ENCODE measurements around the gene CDK6. TPM values are rescaled to one million over a fixed set of nuclear protein-coding genes. Genes with fewer than 3 reads are reported as not detected.

Gene CDK6
- total RNA-seq, 4 donors from 2014 or later = 43.6 to 85.1 (median 63.3) TPM

DNA sequence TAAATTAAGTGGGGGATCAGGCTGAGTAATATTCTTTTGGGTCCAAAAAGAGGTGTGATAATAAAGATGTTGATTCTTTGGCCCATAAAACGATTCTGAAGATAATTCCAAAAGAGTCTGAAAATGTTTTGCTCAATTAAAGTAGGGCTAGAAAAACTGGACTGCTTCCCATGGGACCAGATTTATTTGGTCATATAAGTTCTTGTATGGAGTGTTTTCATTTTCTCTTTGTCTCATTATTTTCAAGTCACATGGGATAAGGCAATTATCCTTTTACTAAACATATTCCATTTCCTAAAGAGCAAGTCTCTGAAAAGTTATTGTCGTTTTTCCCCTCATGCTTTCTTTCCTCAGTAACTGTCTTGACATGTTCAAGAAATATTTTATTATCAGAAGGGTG, 41.5 kb downstream of the CDK6 start:
- H3K4me3 ChIP-seq (ENCODE audit: low read depth, poor library complexity, severe bottlenecking) = no peak overlapping the region
- WGBS, 2 donors = 23% methylated on average over 2 of the region's 2 CpGs
- intact Hi-C loops (cut with DNase I; ENCODE audit: low total_unique reads) = no loop called here
- DNase-seq (ENCODE audit: low spot score in 2 of 2) = no peak
- TF ChIP-seq POLR2A (IDR thresholded peaks at IDR 0.05) = no peak

DNA sequence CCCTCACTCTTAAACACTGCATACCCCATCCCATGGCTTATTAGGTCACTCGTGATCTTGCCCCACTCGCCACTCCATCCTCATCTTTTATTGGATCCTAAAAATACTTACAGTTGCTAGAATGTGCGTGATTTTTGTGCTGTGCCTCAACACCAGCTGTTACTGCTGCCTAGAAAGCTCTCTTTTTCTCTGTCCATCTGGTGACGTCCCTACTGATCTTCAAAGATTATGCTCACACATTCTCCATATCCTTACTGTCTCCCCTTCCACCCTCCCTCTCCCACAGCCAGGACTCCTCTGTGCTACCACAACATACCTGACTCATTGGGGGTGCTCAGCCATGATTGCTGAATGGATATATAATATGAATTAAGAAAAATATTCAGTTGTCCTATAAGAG, 42.0 kb downstream of the CDK6 start:
- intact Hi-C loops (cut with DNase I; ENCODE audit: low total_unique reads) = no loop called here
- whole genome bisulfite sequencing, 2 donors = 84 to 87% methylated on average over 4 of the region's 4 CpGs
- TF ChIP-seq POLR2A (IDR thresholded peaks at IDR 0.05) = no peak
- TF ChIP-seq, protein P1, sequence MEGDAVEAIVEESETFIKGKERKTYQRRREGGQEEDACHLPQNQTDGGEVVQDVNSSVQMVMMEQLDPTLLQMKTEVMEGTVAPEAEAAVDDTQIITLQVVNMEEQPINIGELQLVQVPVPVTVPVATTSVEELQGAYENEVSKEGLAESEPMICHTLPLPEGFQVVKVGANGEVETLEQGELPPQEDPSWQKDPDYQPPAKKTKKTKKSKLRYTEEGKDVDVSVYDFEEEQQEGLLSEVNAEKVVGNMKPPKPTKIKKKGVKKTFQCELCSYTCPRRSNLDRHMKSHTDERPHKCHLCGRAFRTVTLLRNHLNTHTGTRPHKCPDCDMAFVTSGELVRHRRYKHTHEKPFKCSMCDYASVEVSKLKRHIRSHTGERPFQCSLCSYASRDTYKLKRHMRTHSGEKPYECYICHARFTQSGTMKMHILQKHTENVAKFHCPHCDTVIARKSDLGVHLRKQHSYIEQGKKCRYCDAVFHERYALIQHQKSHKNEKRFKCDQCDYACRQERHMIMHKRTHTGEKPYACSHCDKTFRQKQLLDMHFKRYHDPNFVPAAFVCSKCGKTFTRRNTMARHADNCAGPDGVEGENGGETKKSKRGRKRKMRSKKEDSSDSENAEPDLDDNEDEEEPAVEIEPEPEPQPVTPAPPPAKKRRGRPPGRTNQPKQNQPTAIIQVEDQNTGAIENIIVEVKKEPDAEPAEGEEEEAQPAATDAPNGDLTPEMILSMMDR (IDR thresholded peaks at IDR 0.05) = no peak
- H3K4me3 ChIP-seq (ENCODE audit: low read depth, poor library complexity, severe bottlenecking) = no peak overlapping the region
- no peak for DNase-seq (ENCODE audit: low spot score in 2 of 2)

DNA sequence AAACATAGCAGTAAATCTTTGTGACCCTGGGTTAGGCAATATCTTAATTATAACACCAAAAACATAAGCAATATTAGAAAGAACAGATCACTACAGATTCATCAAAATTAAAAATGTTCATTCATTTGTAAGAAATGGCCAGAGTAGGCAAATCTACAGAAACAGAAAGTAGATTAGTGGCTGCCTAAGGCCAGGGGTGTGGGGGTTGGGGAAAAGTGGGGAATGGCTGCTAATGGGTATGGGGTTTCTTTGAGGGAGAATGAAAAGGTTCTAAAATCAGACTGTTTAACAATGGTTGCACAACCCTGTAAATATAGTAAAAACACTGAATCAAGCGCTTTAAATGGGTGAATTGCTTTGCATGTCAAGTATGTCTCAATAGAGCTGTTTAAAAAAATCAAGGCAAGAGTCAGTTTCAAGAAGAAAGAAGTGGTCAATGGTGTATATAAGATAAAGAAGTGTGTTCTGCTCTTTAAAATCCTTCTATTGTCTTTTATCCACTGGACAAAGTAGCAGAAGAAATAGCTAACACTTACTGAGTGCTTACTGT, 42.6 kb downstream of the CDK6 start:
- WGBS, 2 donors = 76 to 94% methylated on average over 1 of the region's 1 CpG
- intact Hi-C loops (cut with DNase I; ENCODE audit: low total_unique reads) = no loop called here
- no peak overlapping the region for H3K4me3 ChIP-seq (ENCODE audit: low read depth, poor library complexity, severe bottlenecking)
- TF ChIP-seq, protein P1 (IDR thresholded peaks at IDR 0.05) = no peak
- no peak for TF ChIP-seq POLR2A (IDR thresholded peaks at IDR 0.05)
- no peak for DNase-seq (ENCODE audit: low spot score in 2 of 2)

DNA sequence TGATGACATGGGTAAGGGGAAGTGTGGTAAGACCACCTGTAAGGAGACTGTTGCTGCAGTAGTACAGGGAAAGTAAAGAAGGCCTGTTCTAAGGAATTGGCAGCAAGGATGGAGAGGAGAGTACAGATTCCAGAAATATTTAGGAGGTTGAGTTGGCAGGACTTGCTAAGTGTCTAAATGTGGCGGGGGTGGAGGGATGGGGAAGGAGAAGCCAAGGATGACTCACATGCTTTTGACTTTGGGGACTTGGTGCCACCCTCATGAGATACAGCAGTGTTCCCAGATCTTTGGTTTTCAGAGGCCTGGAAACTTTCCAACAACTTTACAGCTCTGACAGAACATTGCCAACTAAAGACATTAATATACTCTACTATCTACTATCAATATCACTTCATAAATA, 45.4 kb downstream of the CDK6 start:
- TF ChIP-seq, protein P1 (IDR thresholded peaks at IDR 0.05) = no peak
- TF ChIP-seq POLR2A (IDR thresholded peaks at IDR 0.05) = no peak
- WGBS, 2 donors = 34 to 56% methylated on average over 1 of the region's 1 CpG
- no peak overlapping the region for H3K4me3 ChIP-seq (ENCODE audit: low read depth, poor library complexity, severe bottlenecking)
- DNase-seq (ENCODE audit: low spot score in 2 of 2) = no peak
- intact Hi-C loops (cut with DNase I; ENCODE audit: low total_unique reads) = no loop called here

DNA sequence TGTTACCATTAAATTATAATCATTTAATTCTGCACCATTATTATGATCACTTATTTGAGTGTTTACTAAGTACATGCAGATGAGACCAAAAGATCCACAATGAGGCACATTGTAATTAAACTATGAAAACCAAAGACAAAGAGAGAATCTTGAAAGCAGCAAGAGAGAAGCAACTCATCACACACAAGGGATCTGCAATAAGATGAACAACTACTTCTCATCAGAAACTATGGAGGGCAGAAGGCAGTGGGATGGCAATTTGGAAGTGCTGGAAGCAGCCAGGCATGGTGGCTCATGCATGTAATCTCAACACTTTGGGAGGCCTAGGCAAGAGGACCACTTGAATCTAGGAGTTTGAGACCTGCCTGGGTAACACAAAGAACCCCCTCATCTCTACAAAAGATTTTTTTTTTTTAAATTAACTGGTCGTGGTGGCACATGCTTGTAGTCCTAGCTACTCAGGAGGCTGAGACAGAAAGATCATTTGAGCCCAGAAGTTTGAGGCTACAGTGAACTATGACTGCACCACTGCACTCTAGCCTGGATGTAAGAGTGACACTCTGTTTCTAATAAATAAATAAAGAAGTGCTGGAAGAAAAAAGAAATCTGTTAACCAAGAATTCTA, 47.7 kb downstream of the CDK6 start:
- intact Hi-C loops (cut with DNase I; ENCODE audit: low total_unique reads) = no loop called here
- TF ChIP-seq POLR2A (IDR thresholded peaks at IDR 0.05) = no peak
- TF ChIP-seq, protein P1 (IDR thresholded peaks at IDR 0.05) = no peak
- no peak overlapping the region for H3K4me3 ChIP-seq (ENCODE audit: low read depth, poor library complexity, severe bottlenecking)
- WGBS, 2 donors = 90 to 97% methylated on average over 1 of the region's 1 CpG
- DNase-seq (ENCODE audit: low spot score in 2 of 2) = no peak

DNA sequence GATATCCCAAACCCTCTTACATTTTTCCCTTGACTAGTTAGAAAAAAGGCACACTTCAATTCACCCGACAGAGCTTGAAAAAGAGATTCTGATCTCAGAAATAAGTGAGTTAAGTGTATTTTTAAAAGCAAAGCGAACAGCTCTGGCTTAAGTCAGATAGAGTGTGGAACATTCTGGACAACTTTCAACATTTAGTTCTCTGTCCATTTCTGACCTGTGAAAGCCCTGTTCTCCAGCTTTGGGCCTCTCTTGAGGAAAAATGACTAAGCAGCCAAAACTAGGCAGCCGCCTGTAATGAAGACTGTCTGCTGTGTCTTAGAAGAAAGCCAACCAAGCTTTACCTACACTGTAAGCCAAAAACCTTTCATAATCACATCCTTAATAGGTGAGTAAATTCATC, 50.5 kb downstream of the CDK6 start:
- TF ChIP-seq, protein P1 (IDR thresholded peaks at IDR 0.05) = no peak
- no peak for TF ChIP-seq POLR2A (IDR thresholded peaks at IDR 0.05)
- DNase-seq (ENCODE audit: low spot score in 2 of 2) = no peak
- no peak overlapping the region for H3K4me3 ChIP-seq (ENCODE audit: low read depth, poor library complexity, severe bottlenecking)
- intact Hi-C loops (cut with DNase I; ENCODE audit: low total_unique reads) = no loop called here
- WGBS, 2 donors = 66% methylated on average over 3 of the region's 3 CpGs

Measured in lower leg skin (tissue), 4 donors.